ENCODE data around the gene MZB1.

MZB1 gene

GRCh38 chr5:139389701-139390638 lies at the start of gene MZB1:
TSS of gene MZB1 (minus strand) at chr5:139389913. CDS start at chr5:139389856, 57 bp downstream.
- no peak for DNase-seq

DNA sequence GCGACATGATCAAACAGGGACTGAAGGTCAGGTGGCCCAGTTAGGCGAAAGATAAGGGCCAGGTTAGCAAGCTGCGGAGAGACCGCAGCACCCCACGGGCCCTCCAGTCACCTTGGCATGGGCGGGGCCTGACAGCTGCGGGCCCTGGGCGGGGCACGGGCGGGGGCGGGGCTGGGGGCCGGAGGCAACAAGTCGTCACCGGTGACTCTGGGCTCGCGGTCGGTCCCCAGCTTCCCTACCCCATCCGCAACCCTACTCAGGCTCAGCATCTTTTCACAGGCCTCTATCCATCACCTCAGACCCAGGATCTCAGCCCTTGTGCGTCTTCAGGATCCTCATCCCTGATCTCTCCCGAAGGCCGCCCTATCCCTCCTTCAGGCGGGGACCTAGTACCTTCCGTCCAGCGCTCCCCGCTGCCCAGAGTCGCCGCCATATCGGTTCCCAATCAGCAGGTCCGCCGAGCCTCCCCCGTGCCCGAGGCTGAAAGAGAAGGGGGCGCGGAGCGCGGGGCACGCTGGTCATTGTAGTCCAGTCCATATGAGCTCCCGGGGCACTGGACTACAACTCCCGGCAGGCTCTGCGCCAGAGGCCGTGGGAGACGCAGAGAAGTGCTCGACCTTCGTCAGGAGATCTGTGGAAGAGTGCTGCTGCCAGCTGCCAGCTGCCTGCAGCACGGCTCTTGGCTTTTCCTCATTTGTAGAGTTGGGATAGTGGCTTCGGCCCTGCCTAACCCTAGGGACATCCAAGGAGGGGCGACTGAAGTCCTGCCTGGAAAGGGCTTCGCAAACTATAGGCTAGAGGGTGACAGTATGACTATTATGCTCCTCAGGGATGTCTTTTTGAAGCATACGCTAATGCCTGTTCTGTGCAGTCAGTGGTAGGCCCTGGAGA lies 49.5 kb upstream of the MZB1 start, which contains the start of gene DNAJC18:
Gene DNAJC18, minus strand, starts transcription at position 513 of the 891 bp plus-strand sequence. Its CDS starts 80 bp downstream, at position 433.
- DNase-seq = peak; percentile 86

DNA sequence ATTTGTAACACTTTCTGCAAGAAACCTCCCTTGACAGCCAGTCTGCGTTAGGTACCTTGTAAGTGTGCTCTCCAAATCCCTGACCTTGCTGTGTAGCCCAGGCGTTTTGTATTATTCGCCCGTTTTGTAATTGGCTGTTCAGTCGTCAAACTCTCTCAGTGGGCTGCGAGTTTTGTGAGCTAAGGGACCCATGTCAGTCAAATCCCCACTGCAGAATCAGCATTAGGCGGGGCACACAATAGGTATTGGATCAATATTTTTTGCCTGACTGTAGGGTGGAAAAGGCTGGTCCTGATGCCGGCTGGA lies 48.9 kb upstream of the MZB1 start:
- DNase-seq = no peak

DNA sequence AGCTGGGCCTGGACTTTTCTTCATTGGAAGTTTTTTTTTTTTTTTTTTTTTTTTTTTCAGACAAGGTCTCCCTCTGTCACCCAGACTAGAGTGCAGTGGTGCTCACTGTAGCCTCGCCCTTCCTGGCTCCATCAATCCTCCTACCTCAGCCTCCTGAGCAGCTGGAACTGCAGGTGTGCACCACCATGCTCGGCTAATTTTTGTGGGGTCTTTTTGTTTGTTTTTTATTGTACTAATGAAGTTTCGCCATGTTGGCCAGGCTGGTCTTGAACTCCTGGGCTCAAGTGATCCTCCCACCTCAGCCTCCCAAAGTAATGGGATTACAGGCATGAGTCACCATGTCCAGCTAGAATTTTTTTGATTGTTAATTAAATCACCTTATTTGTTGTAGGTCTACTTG lies 46.0 kb upstream of the MZB1 start:
- no peak for DNase-seq

DNA sequence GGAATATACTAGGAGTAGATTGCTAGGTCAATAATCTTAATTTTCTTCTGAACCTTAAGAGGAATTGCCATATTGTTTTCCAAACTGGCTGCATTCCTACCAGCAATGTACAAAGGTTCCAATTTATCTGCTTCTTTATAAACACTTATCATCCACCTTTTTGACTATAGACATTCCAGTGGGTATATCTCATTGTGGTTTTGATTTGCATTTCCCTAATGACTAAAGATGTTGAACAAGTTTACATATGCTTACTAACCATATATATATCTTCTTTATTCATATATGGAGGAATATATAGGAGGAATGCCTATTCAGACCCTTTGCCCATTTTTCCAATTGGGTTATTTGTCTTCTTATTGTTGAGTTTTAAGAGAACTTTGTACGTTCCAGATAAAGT lies 42.0 kb upstream of the MZB1 start:
- DNase-seq = no peak

DNA sequence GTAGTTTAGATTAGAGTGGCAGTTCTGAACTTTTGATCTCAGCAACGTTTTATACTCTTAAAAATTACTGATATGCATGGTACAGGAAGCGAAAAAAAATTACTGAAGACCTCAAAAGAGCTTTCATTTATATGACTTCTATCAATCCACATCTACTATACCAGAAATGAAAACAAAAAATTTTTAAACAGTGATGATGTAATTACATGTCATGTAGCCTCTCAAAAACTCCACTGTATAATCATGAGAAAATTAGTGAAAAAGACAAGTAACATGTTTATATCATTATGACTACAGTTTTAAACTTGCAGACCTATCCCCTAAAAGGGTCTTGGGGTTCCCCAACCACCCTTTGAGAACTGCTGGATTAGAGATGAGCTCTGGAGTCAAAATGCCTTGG lies 40.3 kb upstream of the MZB1 start:
- DNase-seq = no peak

GRCh38 chr5:139426203-139426885 lies 36.6 kb upstream of the MZB1 start:
- DNase-seq = no peak

- DNase-seq = no peak
These were observed 35.8 kb upstream of the MZB1 start for GRCh38 chr5:139425497-139425896.

GRCh38 chr5:139422307-139422893 lies 32.7 kb upstream of the MZB1 start:
- peak; percentile 50 for DNase-seq

GRCh38 chr5:139419226-139420192 lies 29.8 kb upstream of the MZB1 start:
- no peak for DNase-seq

DNA sequence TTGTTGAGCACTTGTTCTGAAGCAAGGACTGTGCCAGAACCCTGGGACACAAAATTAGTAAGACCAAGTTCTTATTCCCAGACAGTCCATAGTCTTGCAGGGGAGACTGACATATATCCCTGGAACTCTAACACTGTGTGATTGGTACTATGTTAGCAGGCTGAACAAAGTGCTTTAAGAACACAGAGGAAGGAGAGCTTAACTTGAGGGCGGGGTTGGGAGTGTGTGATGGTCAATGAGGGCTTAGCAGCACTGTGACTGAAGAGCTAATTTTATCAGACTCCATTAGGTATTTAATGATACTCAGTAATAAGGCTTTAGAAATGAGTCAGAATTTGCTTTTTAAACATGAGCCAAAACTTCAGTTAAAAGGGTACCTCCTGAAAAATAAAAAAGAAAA lies 29.1 kb upstream of the MZB1 start:
- no peak for DNase-seq

GRCh38 chr5:139417214-139417613 lies 27.5 kb upstream of the MZB1 start:
- DNase-seq = peak; percentile 49

DNA sequence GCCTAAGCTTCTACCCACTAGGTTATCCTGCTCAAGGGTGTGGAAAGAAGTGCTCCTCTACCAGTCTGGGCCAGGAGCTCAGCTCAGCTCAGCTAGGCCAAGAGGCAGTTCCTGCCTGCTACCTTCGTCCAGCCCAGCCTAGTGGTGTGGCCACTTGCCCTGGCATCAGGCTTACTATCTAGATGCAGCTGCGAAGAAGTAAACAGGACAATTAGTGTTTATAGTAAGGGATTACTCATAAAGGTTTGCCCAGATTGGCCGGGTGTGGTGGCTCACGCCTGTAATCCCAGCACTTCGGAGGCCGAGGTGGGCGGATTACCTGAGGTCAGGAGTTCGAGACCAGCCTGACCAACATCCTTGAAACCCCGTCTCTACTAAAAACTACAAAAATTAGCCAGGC lies 26.9 kb upstream of the MZB1 start:
- no peak for DNase-seq

DNA sequence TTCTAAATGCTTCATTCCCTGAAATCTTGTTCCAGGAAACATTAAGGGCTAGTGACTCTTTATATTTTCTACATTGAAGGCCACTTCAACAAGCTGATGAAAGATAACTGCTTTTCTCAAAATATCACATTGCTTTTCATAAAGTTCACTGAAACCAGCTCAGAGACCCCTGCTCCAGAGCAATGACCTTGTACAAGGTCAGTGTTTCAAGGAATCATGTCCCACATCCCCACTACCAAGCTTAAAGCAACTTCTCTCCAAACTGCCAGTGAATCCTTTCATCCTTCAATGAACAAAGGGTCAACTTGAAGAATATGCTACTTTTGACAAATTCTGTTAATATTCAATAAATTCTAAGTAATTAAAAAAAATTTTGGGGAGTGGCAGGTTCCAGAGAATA lies 26.2 kb upstream of the MZB1 start:
- no peak for DNase-seq

DNA sequence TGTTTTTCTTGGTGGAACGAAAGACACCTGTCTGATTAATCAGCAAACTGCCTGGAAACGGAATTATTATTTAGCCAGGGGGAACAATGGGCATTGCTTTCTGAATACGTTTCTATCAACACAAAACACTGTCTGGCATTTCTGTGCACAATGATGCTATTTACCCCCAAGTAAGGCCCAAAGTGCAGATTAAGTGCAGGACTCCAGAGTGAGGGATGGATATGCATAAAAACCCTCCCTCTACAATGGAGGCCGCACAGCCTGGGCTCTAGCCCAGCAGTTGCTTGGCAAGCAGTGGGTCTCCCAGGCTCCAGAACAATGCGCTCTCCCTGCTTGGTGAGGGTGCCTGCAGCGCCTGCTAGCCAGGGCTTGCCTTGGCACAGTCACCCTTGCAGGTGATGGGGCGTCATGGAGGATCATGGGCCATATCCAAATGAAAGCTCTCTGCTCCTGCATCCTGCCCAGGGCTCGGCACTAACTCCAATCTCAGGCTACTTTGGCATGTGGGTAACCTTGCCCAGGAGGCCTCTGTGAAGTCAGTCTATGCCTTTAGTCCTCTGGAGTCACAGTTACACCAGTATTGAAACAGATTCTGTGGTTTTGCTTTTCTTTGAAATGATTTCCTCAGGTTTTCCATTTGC lies 25.6 kb upstream of the MZB1 start:
- peak; percentile 68 for DNase-seq

GRCh38 chr5:139414581-139415130 lies 24.9 kb upstream of the MZB1 start:
- no peak for DNase-seq

- no peak for DNase-seq
These were observed 24.2 kb upstream of the MZB1 start for GRCh38 chr5:139413963-139414362.

DNA sequence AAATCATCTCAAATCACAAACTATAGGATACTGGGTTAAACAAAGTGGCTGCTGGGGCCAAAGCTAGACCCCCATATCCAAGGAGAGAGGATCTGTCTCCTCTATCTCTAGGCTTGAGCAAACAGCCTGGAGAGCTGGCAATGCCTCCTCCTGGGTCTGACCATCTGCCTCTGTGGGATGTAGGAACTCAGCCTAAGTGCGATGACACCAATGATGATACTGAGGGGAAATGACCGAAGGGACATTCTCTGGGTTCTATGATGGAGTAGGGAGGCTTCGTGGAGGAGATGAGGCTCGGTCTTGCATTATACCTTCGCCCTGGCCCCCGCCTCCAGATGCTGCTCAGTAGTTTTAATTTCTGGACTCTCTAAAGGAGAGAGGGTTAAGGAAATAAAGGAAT lies 23.4 kb upstream of the MZB1 start:
- DNase-seq = no peak

- no peak for DNase-seq
These were observed 21.5 kb upstream of the MZB1 start for GRCh38 chr5:139410993-139411828.
